Amniotic stem cell (primary cell): ENCODE measurements around the gene LRRC3.
"Not testable (repeated sequence)": the region's sequence is repeated elsewhere in the genome, so short reads cannot be mapped to it uniquely, and the experiment has no call there.

Source experiments
- DNase-seq: peaks from one replicate; lab custom pipeline; 2025; lab: John Stamatoyannopoulos, UW

The LRRC3 gene

GRCh38 chr21:44498280-44499210, 43.2 kb downstream of the LRRC3 start:
- DNase-seq = no peak

- no peak for DNase-seq
Measured at GRCh38 chr21:44499211-44499560, 43.9 kb downstream of the LRRC3 start.

- DNase-seq = no peak
Measured at GRCh38 chr21:44499631-44500030, 44.3 kb downstream of the LRRC3 start.

- no peak for DNase-seq
Measured at GRCh38 chr21:44500111-44500510, 44.8 kb downstream of the LRRC3 start.

GRCh38 chr21:44502171-44502958, 47.1 kb downstream of the LRRC3 start:
- no peak for DNase-seq

- DNase-seq = not testable (repeated sequence)
Measured at GRCh38 chr21:44503006-44503889, 47.9 kb downstream of the LRRC3 start.

GRCh38 chr21:44503901-44504399, 48.6 kb downstream of the LRRC3 start:
- DNase-seq = no peak

GRCh38 chr21:44505673-44506278, 50.5 kb downstream of the LRRC3 start:
- DNase-seq = no peak

GRCh38 chr21:44506279-44507255, 51.3 kb downstream of the LRRC3 start:
- no peak for DNase-seq

GRCh38 chr21:44507673-44508425, 52.5 kb downstream of the LRRC3 start:
- no peak for DNase-seq

GRCh38 chr21:44508426-44508710, 53.1 kb downstream of the LRRC3 start:
- no peak for DNase-seq

- DNase-seq = no peak
Measured at GRCh38 chr21:44508711-44509445, 53.6 kb downstream of the LRRC3 start.

- DNase-seq = no peak
Measured at GRCh38 chr21:44509539-44509938, 54.2 kb downstream of the LRRC3 start.

- DNase-seq = no peak
Measured at GRCh38 chr21:44510109-44510507, 54.8 kb downstream of the LRRC3 start.

GRCh38 chr21:44510508-44511218, 55.4 kb downstream of the LRRC3 start:
- DNase-seq = peak; percentile 8

- DNase-seq = no peak
Measured at GRCh38 chr21:44511219-44511937, 56.1 kb downstream of the LRRC3 start.
